RWPE1 (cell line): ENCODE data around the gene AHCTF1.
"Not testable (repeated sequence)": the region's sequence is repeated elsewhere in the genome, so short reads cannot be mapped to it uniquely, and the experiment has no call there.

Source experiments
- CTCF ChIA-PET: fragments of 350-600 bp; sonication (Branson Sonifier 250); formaldehyde crosslinking; extraction: SDS; loops from one replicate; lab custom pipeline; 2021; lab: Yijun Ruan, JAX
- POLR2A ChIA-PET: fragments of 400-600 bp; formaldehyde crosslinking; extraction: SDS; loops from one replicate; lab custom pipeline; 2020; ENCODE audit warnings: antibody characterized with exemption; ENCODE audit not compliant: low non-redundant PET; lab: Yijun Ruan, JAX
- DNase-seq: peaks from one replicate; pipeline ENCODE4 v3.0.0; 2012; ENCODE audit warnings: low spot score
- H3K27ac ChIP-seq: fragments of 450-650 bp; 2 replicates; pipeline ENCODE4 v1.5.1; 2017
- TF ChIP-seq, protein P1 (sequence below): fragments of 450-650 bp; conservative IDR thresholded peaks from 2 replicates; pipeline ENCODE4 v1.5.1; 2017; ENCODE audit warnings: low read depth, mild to moderate bottlenecking

The AHCTF1 gene

DNA sequence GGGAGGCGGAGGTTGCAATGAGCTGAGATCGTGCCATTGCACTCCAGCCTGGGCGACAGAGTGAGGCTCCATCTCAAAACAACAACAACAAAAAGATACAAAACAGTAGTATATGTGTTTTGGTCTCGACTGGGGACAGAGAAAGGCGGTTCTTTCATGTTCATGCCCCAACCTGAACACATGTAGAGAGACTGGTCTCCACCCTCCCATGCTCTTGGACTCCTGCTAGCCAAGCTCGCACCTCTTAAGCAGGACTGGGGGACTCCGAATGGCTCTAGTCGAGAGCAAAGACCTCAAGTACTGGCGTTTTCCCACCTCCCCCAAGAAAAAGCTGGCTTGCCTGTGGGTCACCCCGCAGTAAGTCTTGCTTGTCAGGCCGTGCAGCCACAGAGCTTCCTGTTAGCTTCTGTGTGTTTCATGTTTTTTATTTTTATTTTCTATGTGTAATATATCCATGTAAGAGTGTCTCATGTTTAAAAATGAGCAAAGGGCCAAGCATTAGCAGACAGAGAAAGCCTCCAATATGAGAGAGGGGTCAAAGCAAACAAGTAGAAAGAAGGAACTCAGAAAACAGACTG, 116.0 kb downstream of the AHCTF1 start:
- no peak overlapping the region for H3K27ac ChIP-seq
- TF ChIP-seq, protein P1, sequence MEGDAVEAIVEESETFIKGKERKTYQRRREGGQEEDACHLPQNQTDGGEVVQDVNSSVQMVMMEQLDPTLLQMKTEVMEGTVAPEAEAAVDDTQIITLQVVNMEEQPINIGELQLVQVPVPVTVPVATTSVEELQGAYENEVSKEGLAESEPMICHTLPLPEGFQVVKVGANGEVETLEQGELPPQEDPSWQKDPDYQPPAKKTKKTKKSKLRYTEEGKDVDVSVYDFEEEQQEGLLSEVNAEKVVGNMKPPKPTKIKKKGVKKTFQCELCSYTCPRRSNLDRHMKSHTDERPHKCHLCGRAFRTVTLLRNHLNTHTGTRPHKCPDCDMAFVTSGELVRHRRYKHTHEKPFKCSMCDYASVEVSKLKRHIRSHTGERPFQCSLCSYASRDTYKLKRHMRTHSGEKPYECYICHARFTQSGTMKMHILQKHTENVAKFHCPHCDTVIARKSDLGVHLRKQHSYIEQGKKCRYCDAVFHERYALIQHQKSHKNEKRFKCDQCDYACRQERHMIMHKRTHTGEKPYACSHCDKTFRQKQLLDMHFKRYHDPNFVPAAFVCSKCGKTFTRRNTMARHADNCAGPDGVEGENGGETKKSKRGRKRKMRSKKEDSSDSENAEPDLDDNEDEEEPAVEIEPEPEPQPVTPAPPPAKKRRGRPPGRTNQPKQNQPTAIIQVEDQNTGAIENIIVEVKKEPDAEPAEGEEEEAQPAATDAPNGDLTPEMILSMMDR: no peak
- CTCF ChIA-PET: interaction anchor here (0.6 kb wide), 1 partner anchor 544 kb away, joined by 3 read pairs; no protein-coding TSS in a partner anchor
- POLR2A ChIA-PET: no interaction called here
- no peak for DNase-seq

DNA sequence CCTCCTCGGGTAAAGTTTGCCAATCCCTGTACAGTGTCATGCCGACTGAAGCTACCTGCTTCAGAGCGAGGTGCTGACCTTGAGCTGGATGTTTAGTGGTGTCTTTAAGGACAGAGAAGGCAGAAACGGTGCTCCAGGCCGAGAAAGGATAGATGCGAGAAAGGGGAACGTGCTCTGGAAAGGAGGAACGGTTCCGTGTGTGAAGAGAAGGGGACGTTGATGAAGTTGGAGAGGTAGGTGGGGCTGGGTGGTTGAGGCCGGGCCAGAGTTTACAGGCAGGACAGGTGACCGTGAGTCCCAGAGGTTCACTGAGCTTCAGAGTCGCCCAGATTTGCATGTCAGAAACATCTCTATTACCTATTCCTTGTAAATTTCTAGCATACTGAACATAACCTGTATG, 116.9 kb downstream of the AHCTF1 start:
- POLR2A ChIA-PET: no interaction called here
- H3K27ac ChIP-seq: no peak overlapping the region

DNA sequence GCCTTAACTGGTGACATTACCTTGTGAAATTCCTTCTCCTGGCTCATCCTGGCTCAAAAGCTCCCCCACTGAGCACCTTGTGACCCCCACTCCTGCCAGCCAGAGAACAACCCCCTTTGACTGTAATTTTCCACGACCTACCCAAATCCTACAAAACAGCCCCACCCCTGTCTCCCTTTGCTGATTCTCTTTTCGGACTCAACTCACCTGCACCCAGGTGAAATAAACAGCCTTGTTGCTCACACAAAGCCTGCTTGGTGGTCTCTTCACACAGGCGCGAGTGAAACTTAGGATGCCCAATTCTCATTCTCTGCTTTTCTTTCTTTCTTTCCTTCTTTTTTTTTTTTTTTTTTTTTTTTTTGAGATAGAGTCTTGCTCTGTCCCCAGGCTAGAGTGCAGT, 118.4 kb downstream of the AHCTF1 start:
- CTCF ChIA-PET: interaction anchor here (0.7 kb wide), 1 partner anchor 1347 kb away, joined by 3 read pairs; no protein-coding TSS in a partner anchor
- POLR2A ChIA-PET, DNase-seq, H3K27ac ChIP-seq: not testable (repeated sequence)

More for the DNA sequence above, 116.9 kb downstream of the AHCTF1 start:
- CTCF ChIA-PET: no interaction called here
- TF ChIP-seq, protein P1: no peak
- no peak for DNase-seq

DNA sequence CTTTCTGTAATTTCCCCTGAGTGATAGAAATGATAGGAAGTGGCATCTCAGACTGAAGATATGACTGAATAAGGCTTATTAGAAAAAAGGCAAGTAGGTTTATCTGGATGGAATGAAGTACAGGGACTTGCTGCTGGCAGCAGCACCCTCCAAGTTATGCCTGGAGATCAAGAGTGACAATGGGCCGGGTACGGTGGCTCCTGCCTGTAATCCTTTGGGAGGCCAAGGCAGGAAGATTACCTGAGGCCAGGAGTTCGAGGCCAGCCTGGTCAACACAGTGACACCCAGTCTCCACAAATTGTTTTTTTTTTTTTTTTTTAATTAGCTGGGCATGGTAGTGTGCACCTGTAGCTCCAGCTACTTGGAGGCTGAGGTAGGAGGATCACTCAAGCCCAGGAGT, 119.8 kb downstream of the AHCTF1 start:
- CTCF ChIA-PET: interaction anchor here (0.6 kb wide), 1 partner anchor 1439 kb away, joined by 3 read pairs; no protein-coding TSS in a partner anchor
- no peak for DNase-seq
- POLR2A ChIA-PET: no interaction called here
- no peak overlapping the region for H3K27ac ChIP-seq
- TF ChIP-seq, protein P1: no peak

DNA sequence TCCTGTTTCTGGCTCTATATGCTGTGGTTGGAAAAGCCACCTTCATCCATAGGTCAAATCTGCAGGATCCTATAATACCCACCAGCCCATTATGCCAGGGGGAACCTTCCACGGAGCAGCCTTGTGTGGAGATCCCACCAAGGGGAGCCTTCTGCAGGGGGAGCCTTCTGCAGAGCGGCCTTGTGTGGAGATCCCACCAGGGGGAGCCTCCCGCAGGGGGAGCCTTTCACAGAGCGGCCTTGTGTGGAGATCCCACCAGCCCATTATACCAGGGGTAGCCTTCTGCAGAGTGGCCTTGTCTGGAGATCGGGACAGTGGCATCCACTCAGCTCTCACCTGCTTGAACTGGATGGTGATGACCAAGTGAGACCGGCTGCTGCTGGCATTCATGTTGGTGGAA, 122.3 kb downstream of the AHCTF1 start:
- POLR2A ChIA-PET: no interaction called here
- CTCF ChIA-PET: no interaction called here
- TF ChIP-seq, protein P1: no peak
- H3K27ac ChIP-seq: no peak overlapping the region
- DNase-seq: no peak

GRCh38 chr1:246805135-246805716, 126.5 kb downstream of the AHCTF1 start:
- POLR2A ChIA-PET: no interaction called here
- no peak overlapping the region for H3K27ac ChIP-seq
- no peak for DNase-seq
- TF ChIP-seq, protein P1: no peak
- CTCF ChIA-PET: no interaction called here

GRCh38 chr1:246803883-246804282, 127.9 kb downstream of the AHCTF1 start:
- no peak for DNase-seq
- H3K27ac ChIP-seq: no peak overlapping the region
- TF ChIP-seq, protein P1: no peak
- CTCF ChIA-PET: no interaction called here
- POLR2A ChIA-PET: no interaction called here
